MM.1S (cell line): Measurements from ENCODE around the gene SHISA6.

Source experiments
- DNase-seq: peaks from one replicate; pipeline ENCODE4 v3.0.0-alpha.2; 2015
- H2AFZ ChIP-seq: fragments of 300-600 bp; sonication (generic); 2 replicates; pipeline ENCODE4 v1.6.0; 2016; ENCODE audit warnings: antibody characterized with exemption, low read length
- H3F3A ChIP-seq: fragments of 300-600 bp; sonication (generic); 2 replicates; pipeline ENCODE4 v1.6.1; 2016; ENCODE audit warnings: mild to moderate bottlenecking, antibody characterized with exemption, low read length, moderate library complexity, mixed read lengths; ENCODE audit not compliant: insufficient read depth
- H3K27ac ChIP-seq: fragments of 300-600 bp; sonication (generic); 2 replicates; pipeline ENCODE4 v1.5.1; 2016; ENCODE audit warnings: mild to moderate bottlenecking, low read length
- H3K27me3 ChIP-seq: fragments of 300-600 bp; sonication (generic); replicated peaks from 2 replicates; pipeline ENCODE4 v1.6.0; 2016; ENCODE audit warnings: low read length; ENCODE audit not compliant: insufficient read depth
- H3K36me3 ChIP-seq: fragments of 300-600 bp; sonication (generic); replicated peaks from 2 replicates; pipeline ENCODE4 v1.6.1; 2016; ENCODE audit warnings: mild to moderate bottlenecking, low read length, mixed read lengths; ENCODE audit not compliant: insufficient read depth
- H3K4me1 ChIP-seq: fragments of 300-600 bp; sonication (generic); 2 replicates; pipeline ENCODE4 v1.6.1; 2016; ENCODE audit warnings: low read length, mixed read lengths
- H3K4me2 ChIP-seq: fragments of 300-600 bp; sonication (generic); 2 replicates; pipeline ENCODE4 v1.6.0; 2016; ENCODE audit warnings: low read depth, low read length
- H3K4me3 ChIP-seq: fragments of 300-600 bp; sonication (generic); 2 replicates; pipeline ENCODE4 v1.5.1; 2016; ENCODE audit warnings: low read length, mixed read lengths
- H3K79me2 ChIP-seq: fragments of 300-600 bp; sonication (generic); 2 replicates; pipeline ENCODE4 v1.6.1; 2016; ENCODE audit warnings: mixed run types, low read length, mixed read lengths
- H3K9ac ChIP-seq: fragments of 300-600 bp; sonication (generic); 2 replicates; pipeline ENCODE4 v1.6.1; 2016; ENCODE audit warnings: low read length, mixed read lengths
- H3K9me2 ChIP-seq: fragments of 300-600 bp; sonication (generic); replicated peaks from 2 replicates; pipeline ENCODE4 v1.6.1; 2016; ENCODE audit warnings: mild to moderate bottlenecking, low read length, mixed read lengths; ENCODE audit not compliant: insufficient read depth
- H3K9me3 ChIP-seq: fragments of 300-600 bp; sonication (generic); replicated peaks from 2 replicates; pipeline ENCODE4 v1.6.1; 2016; ENCODE audit warnings: mild to moderate bottlenecking, low read length, mixed read lengths; ENCODE audit not compliant: insufficient read depth
- H4K20me1 ChIP-seq: fragments of 300-600 bp; sonication (generic); 2 replicates; pipeline ENCODE4 v1.6.1; 2016; ENCODE audit warnings: mild to moderate bottlenecking, low read length, moderate library complexity, mixed read lengths; ENCODE audit not compliant: insufficient read depth
- CTCF ChIP-seq: fragments of 300-600 bp; sonication (generic); IDR thresholded peaks from 2 replicates; pipeline ENCODE4 v1.5.1; 2016; ENCODE audit warnings: antibody characterized with exemption, low read length, mixed read lengths
- EZH2 ChIP-seq: fragments of 300-600 bp; sonication (generic); optimal IDR thresholded peaks from 2 replicates; pipeline ENCODE3; 2017; ENCODE audit warnings: low read depth, mild to moderate bottlenecking, antibody characterized with exemption, low read length, mixed read lengths
- EZH2phosphoT487 ChIP-seq: fragments of 300-600 bp; sonication (generic); IDR thresholded peaks from 2 replicates; pipeline ENCODE4 v1.6.1; 2018; ENCODE audit warnings: antibody characterized with exemption, low read length

The SHISA6 gene

DNA sequence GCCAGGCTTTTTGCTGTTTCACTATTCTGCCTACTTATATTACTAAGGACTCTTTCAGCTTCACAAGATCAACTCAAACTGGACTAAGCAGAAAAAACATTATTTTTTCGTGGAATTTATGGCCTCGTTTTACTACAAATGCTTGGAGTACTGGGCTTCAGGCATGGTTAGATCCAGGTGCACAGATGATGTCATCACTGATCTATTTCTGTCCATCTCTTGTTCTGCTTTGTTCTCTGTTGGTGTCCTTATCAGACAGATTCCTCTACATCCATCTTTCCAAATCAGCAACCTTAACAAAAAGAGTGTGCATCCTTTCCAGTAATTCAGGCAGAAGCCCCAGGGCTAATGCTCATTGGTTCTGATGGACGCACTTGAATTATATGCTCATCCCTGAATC is 247.4 kb downstream of the SHISA6 start:
- Histone ChIP-seq H3K27ac (no peak overlapping the region), H3F3A (no peaks in the 10 kb centered on the region), H2AFZ (no peak overlapping the region), H3K27me3 (no peaks in the 10 kb centered on the region), H3K4me1 (no peaks in the 10 kb centered on the region), H3K4me2 (no peak overlapping the region), H3K9ac (no peak overlapping the region), H3K9me3 (no peaks in the 10 kb centered on the region), H3K9me2 (no peaks in the 10 kb centered on the region), H3K79me2 (no peaks in the 10 kb centered on the region), H3K4me3 (no peak overlapping the region), H3K36me3 (no peaks in the 10 kb centered on the region), H4K20me1 (no peaks in the 10 kb centered on the region)
- TF ChIP-seq CTCF = no peak
- TF ChIP-seq EZH2phosphoT487 = no peak
- DNase-seq = no peak

- no peak overlapping the region for H3K27ac ChIP-seq
- H3K9me3 ChIP-seq = no peaks in the 10 kb centered on the region
- no peak overlapping the region for H3K4me3 ChIP-seq
- no peak for DNase-seq
- no peaks in the 10 kb centered on the region for H3K9me2 ChIP-seq
- H3K4me1 ChIP-seq = no peaks in the 10 kb centered on the region
- H3K79me2 ChIP-seq = no peaks in the 10 kb centered on the region
- no peaks in the 10 kb centered on the region for H3K27me3 ChIP-seq
- H3K4me2 ChIP-seq = no peak overlapping the region
- TF ChIP-seq CTCF = no peak
- no peak for TF ChIP-seq EZH2
- TF ChIP-seq EZH2phosphoT487 = no peak
- no peaks in the 10 kb centered on the region for H4K20me1 ChIP-seq
- H3K9ac ChIP-seq = no peak overlapping the region
- H2AFZ ChIP-seq = no peak overlapping the region
- H3F3A ChIP-seq = no peaks in the 10 kb centered on the region
- H3K36me3 ChIP-seq = no peaks in the 10 kb centered on the region
Measured at GRCh38 chr17:11490171-11490755, 249.2 kb downstream of the SHISA6 start.

DNA sequence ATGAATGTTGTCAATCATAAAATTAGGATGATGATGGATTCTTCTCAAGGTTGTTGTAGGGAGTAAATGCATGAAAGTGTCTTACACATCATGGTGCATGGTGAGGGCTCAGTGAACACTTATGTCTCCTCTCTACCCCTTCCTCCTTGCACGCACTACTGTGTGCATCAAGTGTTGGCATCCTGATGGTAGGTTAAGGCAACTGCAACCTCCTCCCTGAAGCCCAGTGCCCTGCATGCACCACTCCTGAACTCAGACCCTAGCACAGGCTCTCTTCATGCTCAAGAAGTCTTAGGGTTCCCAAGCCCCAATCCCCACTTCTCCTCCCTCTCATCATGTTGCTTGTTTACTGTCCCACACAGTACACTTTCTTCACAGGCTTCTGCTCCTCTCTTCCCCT is 251.5 kb downstream of the SHISA6 start:
- no peaks in the 10 kb centered on the region for H4K20me1 ChIP-seq
- H3K9me3 ChIP-seq = no peaks in the 10 kb centered on the region
- H3K4me1 ChIP-seq = no peaks in the 10 kb centered on the region
- no peaks in the 10 kb centered on the region for H3K27me3 ChIP-seq
- no peak overlapping the region for H3K4me2 ChIP-seq
- H3F3A ChIP-seq = no peaks in the 10 kb centered on the region
- TF ChIP-seq CTCF (no peak), EZH2 (no peak), EZH2phosphoT487 (no peak)
- no peaks in the 10 kb centered on the region for H3K79me2 ChIP-seq
- H2AFZ ChIP-seq = no peak overlapping the region
- no peaks in the 10 kb centered on the region for H3K36me3 ChIP-seq
- H3K27ac ChIP-seq = no peak overlapping the region
- no peaks in the 10 kb centered on the region for H3K9me2 ChIP-seq
- H3K4me3 ChIP-seq = no peak overlapping the region
- no peak overlapping the region for H3K9ac ChIP-seq
- no peak for DNase-seq
